GM12878 (cell line): ENCODE data around the gene PLEKHG2. TPM values are rescaled to one million over a fixed set of nuclear protein-coding genes. Genes with fewer than 3 reads are reported as not detected.

Experiments
- ATAC-seq: fragments of 200-7000 bp; cut with Tn5 transposase; 3 replicates; pipeline ENCODE4 v1.9.1; 2020; ENCODE audit warnings: mild to moderate bottlenecking, moderate library complexity
- BruUV-seq: library from RNA; stranded (reverse); fragments of 400-500 nt; replicated peaks from 2 replicates; lab custom pipeline; 2021; lab: Mats Ljungman, UMichigan
- CTCF ChIA-PET: fragments of 300-600 bp; sonication (Branson Sonifier 250); formaldehyde crosslinking; extraction: SDS; loops from one replicate; lab custom pipeline; 2021; ENCODE audit warnings: inconsistent platforms; lab: Yijun Ruan, JAX
- POLR2A ChIA-PET: fragments of 350-600 bp; formaldehyde crosslinking; extraction: SDS; loops from one replicate; lab custom pipeline; 2021; ENCODE audit warnings: inconsistent platforms; lab: Charles Lee
- RAD21 ChIA-PET: fragments of 300-600 bp; sonication (Branson Sonifier 250); formaldehyde crosslinking; loops from one replicate; lab custom pipeline; 2023; ENCODE audit warnings: antibody characterized with exemption; ENCODE audit not compliant: unreplicated experiment; lab: Charles Lee
- SMC1A ChIA-PET: fragments of 300-600 bp; sonication (Branson Sonifier 250); formaldehyde crosslinking; loops from one replicate; lab custom pipeline; 2023; ENCODE audit not compliant: unreplicated experiment, uncharacterized antibody; lab: Charles Lee
- DNase-seq: peaks from one replicate; pipeline ENCODE4 v3.0.0-alpha.2; 2011; ENCODE audit warnings: low read depth, low spot score
- FAIRE-seq: peaks from 3 replicates; lab custom pipeline; 2011; peaks lifted over from hg19 to GRCh38; lab: Jason Lieb, UNC
- H2AFZ ChIP-seq: 2 replicates; pipeline ENCODE4 v1.6.0; 2011; ENCODE audit warnings: low read depth, low read length, control low read depth; ENCODE audit not compliant: control insufficient read depth
- H3K27ac ChIP-seq: 2 replicates; pipeline ENCODE4 v1.5.1; 2011; ENCODE audit warnings: control low read depth; ENCODE audit not compliant: control insufficient read depth, insufficient read depth
- H3K27me3 ChIP-seq, 2 experiments: replicated peaks in 1 of 2; 2 replicates each; pipeline versions ENCODE4 v1.6.0 to v1.6.1; 2011; ENCODE audit warnings: low read length in 1 of 2; ENCODE audit not compliant: control insufficient read depth in 2 of 2, insufficient read depth in 2 of 2
- H3K36me3 ChIP-seq, 2 experiments: 2 replicates each; pipeline ENCODE4 v1.5.1; 2011; ENCODE audit warnings: low read length in 1 of 2; ENCODE audit not compliant: control insufficient read depth in 2 of 2, insufficient read depth in 2 of 2
- H3K4me1 ChIP-seq: 2 replicates; pipeline ENCODE4 v1.6.1; 2011; ENCODE audit warnings: mild to moderate bottlenecking, low read length, moderate library complexity, mixed read lengths; ENCODE audit not compliant: control insufficient read depth, insufficient read depth
- H3K4me2 ChIP-seq: 2 replicates; pipeline ENCODE4 v1.6.0; 2011; ENCODE audit warnings: control low read depth; ENCODE audit not compliant: control insufficient read depth, insufficient read depth
- H3K4me3 ChIP-seq: fragments of 200-600 bp; sonication (generic); 2 replicates; pipeline ENCODE4 v1.5.1; 2016
- H3K79me2 ChIP-seq: 2 replicates; pipeline ENCODE4 v1.6.0; 2011; ENCODE audit warnings: low read length; ENCODE audit not compliant: control insufficient read depth, insufficient read depth
- H3K9ac ChIP-seq: 2 replicates; pipeline ENCODE4 v1.8.0; 2011; ENCODE audit warnings: low read length, control low read depth, mixed read lengths; ENCODE audit not compliant: control insufficient read depth, insufficient read depth
- H3K9me3 ChIP-seq: replicated peaks from 3 replicates; pipeline ENCODE4 v1.5.1; 2011; ENCODE audit warnings: mild to moderate bottlenecking, low read length; ENCODE audit not compliant: control insufficient read depth, insufficient read depth
- H4K20me1 ChIP-seq: 2 replicates; pipeline ENCODE4 v1.6.0; 2011; ENCODE audit not compliant: control insufficient read depth, insufficient read depth
- BHLHE40 ChIP-seq, 2 experiments: fragments of 450-650 bp in 1 of 2; IDR thresholded peaks; 2 replicates each; pipeline ENCODE4 v1.6.1; 2011 to 2017; ENCODE audit warnings: low read depth in 2 of 2, borderline replicate concordance in 1 of 2, improper control_type of control experiment in 1 of 2, low read length in 1 of 2, mild to moderate bottlenecking in 1 of 2
- NFYB ChIP-seq: IDR thresholded peaks from 2 replicates; pipeline ENCODE4 v1.6.1; 2011; ENCODE audit warnings: low read depth, mild to moderate bottlenecking, low read length, improper control_type of control experiment, moderate library complexity; ENCODE audit not compliant: insufficient read depth
- POLR2A ChIP-seq: IDR thresholded peaks from 2 replicates; pipeline ENCODE4 v1.6.1; 2011; ENCODE audit warnings: low read depth, mild to moderate bottlenecking, low read length
- YBX1 ChIP-seq: fragments of 450-650 bp; IDR thresholded peaks from 2 replicates; pipeline ENCODE4 v1.6.1; 2016; ENCODE audit warnings: antibody characterized with exemption
- ZBTB33 ChIP-seq: fragments of 450-650 bp; IDR thresholded peaks from 2 replicates; pipeline ENCODE4 v1.6.1; 2017; ENCODE audit warnings: mild to moderate bottlenecking
- WGBS: methylation state at CpG from one replicate; pipeline ENCODE4 v1.1.6; 2016; ENCODE audit warnings: low lambda C conversion rate; ENCODE audit not compliant: insufficient replicate concordance, insufficient coverage; ENCODE audit errors: missing lambda C conversion rate; 5-methylcytosine and 5-hydroxymethylcytosine counted together
- in situ Hi-C: fragments of 300-500 bp; cut with MboI; formaldehyde crosslinking; loops from 9 replicates; pipeline ENCODE4 v1.14.3; 2018; ENCODE audit warnings: mixed read lengths
- intact Hi-C: fragments of 100-400 bp; cut with micrococcal nuclease; formaldehyde crosslinking; loops from one replicate; pipeline ENCODE4 v1.14.2; 2022; ENCODE audit not compliant: unreplicated experiment
- polyA plus RNA-seq, 11 experiments: library from polyadenylated mRNA; depleted of rRNA in 4 of 11; unstranded in 6 of 11; stranded (reverse) in 5 of 11; fragments of >200 nt; fragmentation: Nextera tagmentation in 4 of 11; fragmentation: Illumina TruSeq in 1 of 11; extraction: Ambion mirVana in 4 of 11; extraction: Trizol in 1 of 11; gene quantifications; 1 replicate in 1 of 11; 2 replicates in 10 of 11; pipeline versions ENCODE4 v1.2.1 to v1.2.3, GENCODE V29; 2011 to 2016; ENCODE audit warnings: inconsistent platforms in 2 of 11, missing spikeins in 2 of 11, low read depth in 1 of 11
- total RNA-seq, 4 experiments: library from RNA; depleted of rRNA in 3 of 4; stranded (reverse); fragments of >200 nt in 3 of 4; fragmentation: Illumina TruSeq in 1 of 4; extraction: Trizol in 1 of 4; gene quantifications; 2 replicates each; pipeline versions ENCODE4 v1.2.1 to v1.2.3, GENCODE V29; 2013 to 2021

The PLEKHG2 gene
- total and polyA plus RNA-seq, 10 of the 15 experiments (the other 5 are each of a cell fraction or from before 2014, with no cell fraction given), result 3.0 to 62.5 (median 17.2) TPM

- TF ChIP-seq ZBTB33 (no peak), BHLHE40 (IDR thresholded peaks at IDR 0.05; ENCODE audit: borderline replicate concordance in 1 of 2, low read depth in 2 of 2, low read length in 1 of 2) (no peak)
Observed at GRCh38 chr19:39463403-39463802, 50.9 kb downstream of the PLEKHG2 start (continued).

- no peak overlapping the region for H3K4me2 ChIP-seq
- H3K9me3 ChIP-seq, result no peaks in the 10 kb centered on the region
- ATAC-seq, result no peak
- intact Hi-C loops, result no loop called here
- H3K27ac ChIP-seq, result no peak overlapping the region
- H3K27me3 ChIP-seq, result no peaks in the 10 kb centered on the region
- ChIA-PET RAD21 (no interaction called here), SMC1A (no interaction called here), POLR2A (no interaction called here), CTCF (no interaction called here)
- no TSS peak for BruUV-seq
- H3K4me1 ChIP-seq, result no peaks in the 10 kb centered on the region
- 99% methylated on average over 17 of the region's 18 CpGs for WGBS
- in situ Hi-C loops, result no loop called here
- H3K36me3 ChIP-seq, result peaks cover 26 to 50% of the 10 kb centered on the region in 2 experiments
- no peak overlapping the region for H2AFZ ChIP-seq
- TF ChIP-seq YBX1, result no peak
- no peak for TF ChIP-seq ZBTB33
- TF ChIP-seq POLR2A, result peak; percentile 18; the same call in 1 of the 2 replicates
- TF ChIP-seq NFYB, result no peak
- H3K79me2 ChIP-seq, result no peaks in the 10 kb centered on the region
- DNase-seq, result no peak
- no peaks in the 10 kb centered on the region for H4K20me1 ChIP-seq
- H3K4me3 ChIP-seq, result no peak overlapping the region
- H3K9ac ChIP-seq, result no peak overlapping the region
- FAIRE-seq, result no peak
Observed at GRCh38 chr19:39465956-39466747, 53.7 kb downstream of the PLEKHG2 start.
